OCI-LY7 (cell line): ENCODE data around the gene ARHGEF26. TPM values are rescaled to one million over a fixed set of nuclear protein-coding genes. Genes with fewer than 3 reads are reported as not detected.
"Not testable (repeated sequence)": the region's sequence is repeated elsewhere in the genome, so short reads cannot be mapped to it uniquely, and the experiment has no call there.

Experiments
- BruUV-seq: library from RNA; stranded (reverse); fragments of 400-500 nt; replicated peaks from 2 replicates; lab custom pipeline; 2021; lab: Mats Ljungman, UMichigan
- CTCF ChIA-PET: fragments of 300-600 bp; sonication (Branson Sonifier 250); formaldehyde crosslinking; loops from one replicate; lab custom pipeline; 2022; ENCODE audit warnings: antibody characterized with exemption; ENCODE audit not compliant: unreplicated experiment; lab: Charles Lee
- POLR2A ChIA-PET: fragments of 300-600 bp; sonication (Branson Sonifier 250); formaldehyde crosslinking; loops from one replicate; lab custom pipeline; 2022; ENCODE audit warnings: antibody characterized with exemption; lab: Charles Lee
- DNase-seq: peaks from one replicate; pipeline ENCODE4 v3.0.0-alpha.2; 2015; ENCODE audit warnings: low spot score
- H2AFZ ChIP-seq: fragments of 200-600 bp; sonication (generic), shearing (Covaris generic); 2 replicates; pipeline ENCODE4 v1.6.1; 2014; ENCODE audit warnings: mild to moderate bottlenecking, antibody characterized with exemption, low read length, moderate library complexity
- H3K27ac ChIP-seq: fragments of 200-600 bp; sonication (generic); 2 replicates; pipeline ENCODE4 v1.5.1; 2014; ENCODE audit warnings: mixed run types, low read depth, mild to moderate bottlenecking, moderate library complexity, low read length, inconsistent platforms; ENCODE audit not compliant: poor library complexity, severe bottlenecking
- H3K36me3 ChIP-seq: fragments of 200-600 bp; sonication (generic); 2 replicates; pipeline ENCODE4 v1.6.1; 2014; ENCODE audit warnings: mild to moderate bottlenecking, antibody characterized with exemption, low read length, moderate library complexity, mixed read lengths; ENCODE audit not compliant: insufficient read depth
- H3K4me1 ChIP-seq: fragments of 200-600 bp; sonication (generic); 2 replicates; pipeline ENCODE4 v1.5.1; 2014; ENCODE audit warnings: mild to moderate bottlenecking, low read length; ENCODE audit not compliant: insufficient read depth, poor library complexity, severe bottlenecking
- H3K4me2 ChIP-seq: fragments of 200-600 bp; sonication (generic); 2 replicates; pipeline ENCODE4 v1.6.1; 2014; ENCODE audit warnings: mild to moderate bottlenecking, low read length
- H3K4me3 ChIP-seq: fragments of 200-600 bp; sonication (generic); 2 replicates; pipeline ENCODE4 v1.5.1; 2014; ENCODE audit warnings: mild to moderate bottlenecking, low read depth, low read length; ENCODE audit not compliant: poor library complexity, severe bottlenecking
- H3K79me2 ChIP-seq: fragments of 200-600 bp; sonication (generic); 2 replicates; pipeline ENCODE4 v1.6.1; 2016; ENCODE audit warnings: low read depth, mild to moderate bottlenecking, low read length, moderate library complexity, mixed read lengths; ENCODE audit not compliant: insufficient read depth
- H3K9me2 ChIP-seq: fragments of 200-600 bp; sonication (generic); 2 replicates; pipeline ENCODE4 v1.6.1; 2016; ENCODE audit warnings: mild to moderate bottlenecking, low read length, mixed read lengths; ENCODE audit not compliant: insufficient read depth
- H3K9me3 ChIP-seq: fragments of 200-600 bp; sonication (generic); 2 replicates; pipeline ENCODE4 v1.6.1; 2014; ENCODE audit warnings: mild to moderate bottlenecking, mixed run types, low read length, mixed read lengths
- H4K20me1 ChIP-seq: fragments of 200-600 bp; sonication (generic); 2 replicates; pipeline ENCODE4 v1.6.1; 2014; ENCODE audit warnings: mild to moderate bottlenecking, antibody characterized with exemption, low read length, moderate library complexity, mixed read lengths; ENCODE audit not compliant: insufficient read depth
- EZH2phosphoT487 ChIP-seq: fragments of 200-600 bp; sonication (generic); IDR thresholded peaks from 2 replicates; pipeline ENCODE4 v1.6.1; 2018; ENCODE audit warnings: low read depth, borderline replicate concordance, mild to moderate bottlenecking, mixed run types, antibody characterized with exemption, low read length, moderate library complexity, mixed read lengths
- intact Hi-C: fragments of 100-400 bp; cut with micrococcal nuclease; formaldehyde crosslinking; loops from one replicate; pipeline ENCODE4 v1.10.0; 2022; ENCODE audit not compliant: unreplicated experiment
- total RNA-seq, 2 experiments: library from RNA; depleted of rRNA in 1 of 2; stranded (reverse); fragments of >200 nt in 1 of 2; shearing (Covaris generic) in 1 of 2; gene quantifications; 2 replicates each; pipeline ENCODE4 v1.2.3, GENCODE V29; 2014 to 2022

Gene ARHGEF26
- total RNA-seq, 2 experiments from 2014 or later = 0.11 to 0.35 TPM

GRCh38 chr3:154085799-154086198, 35.4 kb upstream of the ARHGEF26 start:
- Histone ChIP-seq H3K4me2 (no peak overlapping the region), H3K9me3 (no peaks in the 10 kb centered on the region), H3K4me1 (no peaks in the 10 kb centered on the region), H3K36me3 (no peaks in the 10 kb centered on the region), H3K4me3 (no peak overlapping the region), H4K20me1 (no peaks in the 10 kb centered on the region), H3K79me2 (no peaks in the 10 kb centered on the region), H3K9me2 (no peaks in the 10 kb centered on the region), H2AFZ (no peak overlapping the region), H3K27ac (no peak overlapping the region)
- no peak for TF ChIP-seq EZH2phosphoT487
- CTCF ChIA-PET = no interaction called here
- POLR2A ChIA-PET = interaction anchor here (0.6 to 0.7 kb wide), 3 partner anchors 345 to 684 kb away, joined by 3 read pairs; no protein-coding TSS in a partner anchor
- BruUV-seq = no TSS peak
- DNase-seq = no peak
- intact Hi-C loops = no loop called here

GRCh38 chr3:154086286-154086685, 34.9 kb upstream of the ARHGEF26 start:
- ChIA-PET POLR2A (interaction anchor here (0.6 kb wide), 2 partner anchors 237 to 622 kb away, joined by 3 read pairs; no protein-coding TSS in a partner anchor), CTCF (no interaction called here)
- H3K36me3 ChIP-seq = no peaks in the 10 kb centered on the region
- no peak overlapping the region for H3K4me3 ChIP-seq
- TF ChIP-seq EZH2phosphoT487 = no peak
- no peaks in the 10 kb centered on the region for H3K79me2 ChIP-seq
- H3K4me2 ChIP-seq = no peak overlapping the region
- no peaks in the 10 kb centered on the region for H3K4me1 ChIP-seq
- H3K27ac ChIP-seq = no peak overlapping the region
- H3K9me3 ChIP-seq = no peaks in the 10 kb centered on the region
- no peaks in the 10 kb centered on the region for H3K9me2 ChIP-seq
- no peak for DNase-seq
- no peak overlapping the region for H2AFZ ChIP-seq
- no TSS peak for BruUV-seq
- intact Hi-C loops = no loop called here
- H4K20me1 ChIP-seq = no peaks in the 10 kb centered on the region

GRCh38 chr3:154087756-154088480, 33.3 kb upstream of the ARHGEF26 start:
- not testable (repeated sequence) for BruUV-seq

More at GRCh38 chr3:154087756-154088480, 33.3 kb upstream of the ARHGEF26 start:
- H3K4me1 ChIP-seq, H3K27ac ChIP-seq, H3K4me2 ChIP-seq, H2AFZ ChIP-seq, H3K9me2 ChIP-seq, H3K79me2 ChIP-seq, DNase-seq, H3K9me3 ChIP-seq, intact Hi-C loops, H3K4me3 ChIP-seq, POLR2A ChIA-PET, H4K20me1 ChIP-seq, CTCF ChIA-PET, H3K36me3 ChIP-seq: not testable (repeated sequence)
